Hematopoietic multipotent progenitor cell treated with erythropoietin and hydrocortisone succinate and interleukin-3 and kit ligand, for 8 days (in vitro differentiated cells): Measurements from ENCODE around the gene PPP1R13L.

Experiments
- DNase-seq: peaks from one replicate; pipeline ENCODE4 v3.0.0-alpha.2; 2015

The PPP1R13L gene

DNA sequence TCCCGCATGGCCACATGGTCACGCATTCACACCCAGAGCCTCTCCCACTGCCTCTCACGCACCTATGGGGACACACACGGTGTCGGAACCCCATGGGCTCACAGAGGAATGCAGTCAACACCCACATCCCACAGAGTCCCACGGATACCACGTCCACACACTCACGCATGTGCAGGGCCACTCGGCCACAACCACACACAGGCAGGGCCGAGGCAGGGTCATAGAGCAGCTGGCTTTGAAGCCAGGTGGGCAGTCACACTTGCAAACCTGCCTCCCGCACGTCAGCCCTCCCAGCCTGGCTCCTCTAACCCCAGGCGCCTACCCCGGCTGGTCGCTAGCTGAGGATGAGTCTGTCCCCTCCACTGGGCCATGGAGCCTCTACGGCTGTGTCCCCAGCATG, 42.6 kb downstream of the PPP1R13L start:
- DNase-seq = no peak

- no peak for DNase-seq
Measured at GRCh38 chr19:45361608-45362007, 43.3 kb downstream of the PPP1R13L start.

DNA sequence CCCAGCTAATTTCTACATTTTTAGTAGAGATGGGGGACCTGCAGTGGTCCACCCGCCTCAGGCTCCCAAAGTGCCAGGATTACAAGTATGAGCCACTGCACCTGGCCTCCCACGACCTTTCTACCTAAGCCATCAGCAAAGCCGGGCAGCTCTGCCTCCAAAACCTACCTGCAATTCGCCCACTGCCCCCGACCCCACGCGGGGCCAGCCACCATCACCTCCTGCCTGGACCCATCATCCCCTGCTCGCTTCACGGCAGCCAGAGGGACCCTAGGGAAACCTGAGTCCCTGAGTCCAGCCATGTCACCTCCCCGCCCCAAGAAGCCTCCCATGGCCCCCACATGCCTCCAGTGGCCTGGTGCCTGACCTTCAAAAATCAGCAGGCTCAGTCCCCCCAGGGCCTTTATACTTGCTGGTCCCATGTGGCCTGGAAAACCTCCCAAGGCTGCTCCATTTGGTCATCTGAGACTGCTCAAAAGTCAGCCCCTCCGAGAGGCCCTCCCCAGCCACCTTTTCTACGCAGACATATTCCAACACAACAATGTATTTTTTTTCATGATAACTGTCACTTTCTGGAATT, 46.6 kb downstream of the PPP1R13L start:
- no peak for DNase-seq

- DNase-seq = no peak
Measured at GRCh38 chr19:45357445-45357783, 47.5 kb downstream of the PPP1R13L start.

DNA sequence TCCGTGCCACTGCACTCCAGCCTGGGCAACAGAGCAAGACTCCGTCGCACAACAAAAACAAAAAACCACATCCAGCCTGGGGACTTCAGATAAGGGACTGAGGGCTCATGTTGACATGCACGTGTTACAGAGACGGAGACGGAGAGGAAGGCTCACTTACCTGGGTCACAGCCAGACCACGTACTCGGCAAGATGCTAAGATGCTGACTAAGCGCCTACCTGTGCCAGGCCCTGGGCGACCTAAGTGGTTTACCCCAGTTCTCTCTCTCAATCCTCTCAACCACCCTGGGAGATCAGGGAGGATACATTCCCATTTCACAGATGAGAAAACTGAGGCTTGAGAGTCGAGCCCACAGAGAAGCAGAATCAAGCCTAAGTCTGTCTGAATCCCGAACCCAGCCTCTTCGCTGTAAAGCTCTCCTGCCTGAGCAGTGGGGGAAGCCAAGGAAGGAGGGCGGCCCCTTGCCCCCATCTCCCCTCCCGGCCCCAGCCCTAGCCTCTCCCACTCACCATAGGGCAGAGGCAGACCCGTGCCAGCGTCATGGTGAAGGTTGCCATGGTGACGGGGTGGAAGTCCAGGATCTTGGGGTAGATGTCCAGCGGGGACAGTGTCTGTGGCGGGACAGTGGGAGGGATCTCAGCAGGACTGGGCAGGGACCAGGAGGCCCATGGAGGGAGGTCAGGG, 48.0 kb downstream of the PPP1R13L start:
- peak; percentile 82 for DNase-seq

GRCh38 chr19:45355910-45356309, 49.0 kb downstream of the PPP1R13L start:
- DNase-seq = no peak

GRCh38 chr19:45355402-45355801, 49.5 kb downstream of the PPP1R13L start:
- no peak for DNase-seq

GRCh38 chr19:45354241-45354842, 50.5 kb downstream of the PPP1R13L start:
- DNase-seq = peak; percentile 94

- peak; percentile 52 for DNase-seq
Measured at GRCh38 chr19:45352914-45353796, 51.7 kb downstream of the PPP1R13L start.

GRCh38 chr19:45352471-45352870, 52.4 kb downstream of the PPP1R13L start:
- DNase-seq = no peak

DNA sequence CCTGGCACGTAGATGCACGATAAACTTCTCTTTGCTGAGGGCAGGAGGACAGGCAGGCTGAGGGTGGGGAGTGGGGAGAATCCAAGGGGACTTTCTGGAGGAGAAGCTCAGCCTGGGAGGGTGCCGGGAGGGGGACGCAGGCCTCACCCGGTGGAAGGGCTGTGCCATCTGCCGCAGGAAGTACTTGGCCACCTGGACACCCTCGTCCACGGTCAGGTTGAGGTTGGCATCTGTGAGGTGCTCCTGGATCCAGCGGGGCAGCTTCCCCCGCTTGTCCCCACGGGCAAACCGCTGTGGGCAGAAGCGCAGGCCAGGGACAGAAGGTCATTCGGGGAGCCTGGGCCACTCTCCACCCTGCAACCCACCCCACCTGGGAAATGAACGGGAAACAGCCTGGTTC, 52.8 kb downstream of the PPP1R13L start:
- no peak for DNase-seq

- DNase-seq = no peak
Measured at GRCh38 chr19:45351401-45351952, 53.4 kb downstream of the PPP1R13L start.

GRCh38 chr19:45350477-45351058, 54.3 kb downstream of the PPP1R13L start:
- DNase-seq = no peak

- no peak for DNase-seq
Measured at GRCh38 chr19:45349430-45349941, 55.4 kb downstream of the PPP1R13L start.

- no peak for DNase-seq
Measured at GRCh38 chr19:45349126-45349415, 55.8 kb downstream of the PPP1R13L start.

DNA sequence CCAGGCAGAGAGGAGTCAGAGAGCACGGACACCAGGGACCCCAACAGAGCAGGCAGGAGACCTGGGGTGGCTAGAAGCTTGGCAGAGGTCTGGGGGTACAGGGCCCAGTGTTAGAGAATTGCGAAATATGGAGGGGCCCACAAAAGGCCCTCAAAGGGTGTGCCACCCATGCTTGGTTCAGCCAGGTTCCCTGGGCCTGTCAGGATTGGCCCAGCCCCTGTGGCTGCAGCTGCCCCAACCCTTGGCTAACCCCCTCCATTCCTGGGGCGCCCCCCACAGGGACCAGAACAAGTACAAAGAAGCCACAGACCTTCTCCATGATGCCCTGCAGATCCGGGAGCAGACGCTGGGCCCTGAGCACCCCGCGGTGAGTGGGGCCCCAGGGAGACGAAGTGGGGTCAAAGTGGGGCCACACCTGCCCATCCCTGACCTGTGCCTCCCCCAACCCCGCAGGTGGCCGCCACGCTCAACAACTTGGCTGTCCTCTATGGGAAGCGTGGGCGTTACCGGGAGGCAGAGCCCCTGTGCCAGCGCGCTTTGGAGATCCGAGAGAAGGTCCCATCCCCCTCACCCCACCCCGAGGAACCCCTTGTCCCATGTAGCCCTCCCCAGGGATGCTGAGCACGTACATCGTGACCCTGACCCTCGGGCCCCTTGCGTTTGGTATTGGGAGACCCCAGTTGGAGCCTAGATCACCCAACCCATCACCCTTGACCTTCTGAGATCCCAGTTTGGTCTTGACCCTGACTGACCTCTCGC, 56.3 kb downstream of the PPP1R13L start:
- DNase-seq = no peak

GRCh38 chr19:45347570-45348366, 57.1 kb downstream of the PPP1R13L start:
- no peak for DNase-seq

DNA sequence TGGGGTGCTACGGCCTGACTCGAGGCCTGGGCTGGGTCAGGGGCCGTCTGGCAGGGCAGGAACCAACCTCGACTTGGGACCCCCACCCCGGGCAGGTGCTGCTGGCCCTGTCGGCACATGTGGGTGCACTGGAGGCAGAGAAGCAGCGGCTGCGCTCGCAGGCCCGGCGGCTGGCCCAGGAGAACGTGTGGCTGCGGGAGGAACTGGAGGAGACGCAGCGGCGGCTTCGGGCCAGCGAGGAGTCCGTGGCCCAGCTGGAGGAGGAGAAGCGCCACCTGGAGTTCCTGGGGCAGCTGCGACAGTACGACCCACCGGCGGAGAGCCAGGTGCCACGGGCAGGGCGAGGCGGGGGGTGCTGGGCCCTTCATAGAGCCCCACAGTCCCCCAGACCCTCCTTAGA, 58.4 kb downstream of the PPP1R13L start:
- DNase-seq = no peak

GRCh38 chr19:45345506-45345860, 59.4 kb downstream of the PPP1R13L start:
- no peak for DNase-seq

GRCh38 chr19:45344621-45345505, 60.0 kb downstream of the PPP1R13L start:
- DNase-seq = no peak
